HFF-Myc (cell line): Measurements from ENCODE around the gene RPL32.
"Not testable (repeated sequence)": the region's sequence is repeated elsewhere in the genome, so short reads cannot be mapped to it uniquely, and the experiment has no call there.

Experiments used
- DNase-seq: peaks from one replicate; pipeline ENCODE4 v3.0.0-alpha.2; 2011; ENCODE audit warnings: low read depth; ENCODE audit errors: extremely low read depth
- H3K4me3 ChIP-seq: replicated peaks from 2 replicates; pipeline ENCODE4 v1.5.1; 2011; ENCODE audit warnings: low read depth, mild to moderate bottlenecking, control low read depth, low read length
- CTCF ChIP-seq: IDR thresholded peaks from 2 replicates; pipeline ENCODE4 v1.5.1; 2012; ENCODE audit warnings: mild to moderate bottlenecking, low read depth, low read length, control low read depth; ENCODE audit errors: missing control alignments

The RPL32 gene

GRCh38 chr3:12798559-12799179, 42.7 kb downstream of the RPL32 start:
- no peak for DNase-seq
- no peak overlapping the region for H3K4me3 ChIP-seq
- TF ChIP-seq CTCF, result no peak

- no peak for TF ChIP-seq CTCF
- H3K4me3 ChIP-seq, result no peak overlapping the region
- no peak for DNase-seq
These were observed 43.3 kb downstream of the RPL32 start for GRCh38 chr3:12797892-12798558.

- H3K4me3 ChIP-seq, result peak overlapping the region; percentile 56
- TF ChIP-seq CTCF, result no peak
- no peak for DNase-seq
These were observed 44.1 kb downstream of the RPL32 start for GRCh38 chr3:12797124-12797891.

GRCh38 chr3:12796171-12797123, 44.9 kb downstream of the RPL32 start, which contains the start of gene CAND2:
Gene CAND2 (plus strand): TSS chr3:12796680. CDS start chr3:12796721, 41 bp downstream.
- H3K4me3 ChIP-seq, result peak within 1 kb of the TSS; percentile 56

GRCh38 chr3:12793701-12794100, 47.7 kb downstream of the RPL32 start:
- no peak for TF ChIP-seq CTCF
- DNase-seq, result no peak

More at GRCh38 chr3:12796171-12797123, 44.9 kb downstream of the RPL32 start, which contains the start of gene CAND2:
- TF ChIP-seq CTCF, result no peak
- no peak for DNase-seq

GRCh38 chr3:12791430-12791829, 49.9 kb downstream of the RPL32 start:
- no peak for TF ChIP-seq CTCF
- no peak overlapping the region for H3K4me3 ChIP-seq
- DNase-seq, result no peak

More at GRCh38 chr3:12793701-12794100, 47.7 kb downstream of the RPL32 start:
- no peak overlapping the region for H3K4me3 ChIP-seq

- not testable (repeated sequence) for DNase-seq
These were observed 53.2 kb downstream of the RPL32 start for GRCh38 chr3:12787967-12788690.

More at GRCh38 chr3:12787967-12788690, 53.2 kb downstream of the RPL32 start:
- not testable (repeated sequence) for H3K4me3 ChIP-seq
